HG03139 (cell line): ENCODE data around the gene IGF2BP2.
"Not testable (repeated sequence)": the region's sequence is repeated elsewhere in the genome, so short reads cannot be mapped to it uniquely, and the experiment has no call there.

ENCODE experiments used
- ATAC-seq: cut with Tn5 transposase; IDR thresholded peaks from one replicate; pipeline ENCODE4 v1.9.1; 2021; ENCODE audit not compliant: unreplicated experiment

The IGF2BP2 gene

GRCh38 chr3:185647134-185647879 is 177.5 kb downstream of the IGF2BP2 start:
- ATAC-seq, result no peak

- no peak for ATAC-seq
Observed at GRCh38 chr3:185646382-185647133, 178.3 kb downstream of the IGF2BP2 start.

GRCh38 chr3:185645596-185646381 is 179.1 kb downstream of the IGF2BP2 start:
- ATAC-seq, result no peak

- ATAC-seq, result not testable (repeated sequence)
Observed at GRCh38 chr3:185645191-185645590, 179.7 kb downstream of the IGF2BP2 start.

- no peak for ATAC-seq
Observed at GRCh38 chr3:185640308-185640707, 184.5 kb downstream of the IGF2BP2 start.

- ATAC-seq, result no peak
Observed at GRCh38 chr3:185639632-185640206, 185.1 kb downstream of the IGF2BP2 start.

GRCh38 chr3:185638651-185639050 is 186.2 kb downstream of the IGF2BP2 start:
- ATAC-seq, result not testable (repeated sequence)

GRCh38 chr3:185637388-185637787 is 187.5 kb downstream of the IGF2BP2 start:
- no peak for ATAC-seq

GRCh38 chr3:185632996-185633395 is 191.8 kb downstream of the IGF2BP2 start:
- ATAC-seq, result no peak

GRCh38 chr3:185631508-185632206 is 193.2 kb downstream of the IGF2BP2 start:
- ATAC-seq, result no peak

GRCh38 chr3:185631108-185631507 is 193.7 kb downstream of the IGF2BP2 start:
- ATAC-seq, result no peak

- ATAC-seq, result no peak
Observed at GRCh38 chr3:185630182-185630622, 194.6 kb downstream of the IGF2BP2 start.

- no peak for ATAC-seq
Observed at GRCh38 chr3:185629554-185630181, 195.2 kb downstream of the IGF2BP2 start.

- no peak for ATAC-seq
Observed at GRCh38 chr3:185625784-185626183, 199.1 kb downstream of the IGF2BP2 start.

GRCh38 chr3:185623939-185624665 is 200.7 kb downstream of the IGF2BP2 start:
- no peak for ATAC-seq

GRCh38 chr3:185613016-185613415 is 211.8 kb downstream of the IGF2BP2 start:
- no peak for ATAC-seq

- no peak for ATAC-seq
Observed at GRCh38 chr3:185606196-185606595, 218.6 kb downstream of the IGF2BP2 start.

GRCh38 chr3:185605566-185605965 is 219.3 kb downstream of the IGF2BP2 start:
- ATAC-seq, result no peak

GRCh38 chr3:185595526-185595925 is 229.3 kb downstream of the IGF2BP2 start:
- ATAC-seq, result no peak
